GM12872 (cell line): ENCODE measurements around the gene PMIS2.

ENCODE experiments used
- CTCF ChIP-seq: IDR thresholded peaks from 3 replicates; pipeline ENCODE4 v1.5.1; 2011; ENCODE audit warnings: low read depth, mild to moderate bottlenecking, low read length, moderate library complexity; ENCODE audit not compliant: insufficient read depth

Gene PMIS2

GRCh38 chr19:35577918-35578317 is 8.1 kb upstream of the PMIS2 start:
- no peak for TF ChIP-seq CTCF

GRCh38 chr19:35578707-35579106 is 7.3 kb upstream of the PMIS2 start:
- TF ChIP-seq CTCF = no peak

- TF ChIP-seq CTCF = no peak
Observed at GRCh38 chr19:35582760-35583159, 3.2 kb upstream of the PMIS2 start.

GRCh38 chr19:35587321-35587720 is 1.3 kb downstream of the PMIS2 start:
- no peak for TF ChIP-seq CTCF

- no peak for TF ChIP-seq CTCF
Observed at GRCh38 chr19:35590875-35591274, 4.9 kb downstream of the PMIS2 start.

- peak; percentile 80 for TF ChIP-seq CTCF
Observed at GRCh38 chr19:35592226-35592625, 6.3 kb downstream of the PMIS2 start.

GRCh38 chr19:35595928-35596327 is 10.0 kb downstream of the PMIS2 start:
- no peak for TF ChIP-seq CTCF

GRCh38 chr19:35596366-35596999 is 10.5 kb downstream of the PMIS2 start:
- TF ChIP-seq CTCF = no peak
